Ascending aorta (tissue), 2 donors: Measurements from ENCODE around the gene C4B. TPM values are rescaled to one million over a fixed set of nuclear protein-coding genes. Genes with fewer than 3 reads are reported as not detected.
"Not testable (repeated sequence)": the region's sequence is repeated elsewhere in the genome, so short reads cannot be mapped to it uniquely, and the experiment has no call there.

Experiments
- DNase-seq, 2 donors: peaks; one replicate each; pipeline ENCODE4 v3.0.0-alpha.2; 2019; ENCODE audit warnings: low spot score in 2 of 2
- H3K27ac ChIP-seq, 2 donors: fragments of 200-600 bp; sonication (generic); one replicate each; pipeline ENCODE4 v1.5.1; 2016 to 2017; ENCODE audit warnings: mild to moderate bottlenecking in 1 of 2
- H3K27me3 ChIP-seq: fragments of 200-600 bp; sonication (generic); one replicate; pipeline ENCODE4 v1.5.1; 2017
- H3K36me3 ChIP-seq, 2 donors: fragments of 200-600 bp; sonication (generic); one replicate each; pipeline ENCODE4 v1.5.1; 2016
- H3K4me1 ChIP-seq, 2 donors: fragments of 200-600 bp; sonication (generic); one replicate each; pipeline ENCODE4 v1.5.1; 2016 to 2017; ENCODE audit warnings: mild to moderate bottlenecking in 1 of 2
- H3K4me3 ChIP-seq, 2 donors: fragments of 200-600 bp; sonication (generic); one replicate each; pipeline ENCODE4 v1.5.1; 2016 to 2017; ENCODE audit warnings: mild to moderate bottlenecking in 1 of 2
- H3K9me3 ChIP-seq, 2 donors: fragments of 200-600 bp; sonication (generic); one replicate each; pipeline ENCODE4 v1.5.1; 2016
- intact Hi-C: fragments of 100-400 bp; cut with DNase I; formaldehyde crosslinking; loops from one replicate; pipeline ENCODE4 v1.15.1; 2023
- total RNA-seq: library from RNA; depleted of rRNA; stranded (reverse); fragments of >200 nt; gene quantifications from one replicate; pipeline ENCODE4 v1.1.0, GENCODE V29; 2016
- TF ChIP-seq, protein P1 (sequence below), 3 experiments: fragments of 200-600 bp in 2 of 3; fragments of 450-650 bp in 1 of 3; sonication (generic) in 2 of 3; IDR thresholded peaks; one replicate each; pipeline ENCODE4 v1.5.1; 2016 to 2019; ENCODE audit warnings: antibody characterized with exemption in 3 of 3, mild to moderate bottlenecking in 1 of 3, moderate library complexity in 1 of 3

The C4B gene
- total RNA-seq, 1 donor from 2014 or later: 133 TPM

- Histone ChIP-seq H3K27me3 (no peaks in the 10 kb centered on the region), H3K36me3 (peaks cover 28 to 35% of the 10 kb centered on the region in 2 donors), H3K9me3 (no peaks in the 10 kb centered on the region), H3K4me1 (peaks cover 10 to 16% of the 10 kb centered on the region in 2 donors), H3K27ac (peak within 1 kb of the TSS; percentile 92 to 99), H3K4me3 (peak within 1 kb of the TSS; percentile 78 to 80)
- intact Hi-C loops: loop anchor here (1.0 to 10.0 kb wide), 2 partner anchors 13 to 203 kb away; partner anchors contain the start of genes AGPAT1, RNF5 and SKIC2
- TF ChIP-seq, protein P1, sequence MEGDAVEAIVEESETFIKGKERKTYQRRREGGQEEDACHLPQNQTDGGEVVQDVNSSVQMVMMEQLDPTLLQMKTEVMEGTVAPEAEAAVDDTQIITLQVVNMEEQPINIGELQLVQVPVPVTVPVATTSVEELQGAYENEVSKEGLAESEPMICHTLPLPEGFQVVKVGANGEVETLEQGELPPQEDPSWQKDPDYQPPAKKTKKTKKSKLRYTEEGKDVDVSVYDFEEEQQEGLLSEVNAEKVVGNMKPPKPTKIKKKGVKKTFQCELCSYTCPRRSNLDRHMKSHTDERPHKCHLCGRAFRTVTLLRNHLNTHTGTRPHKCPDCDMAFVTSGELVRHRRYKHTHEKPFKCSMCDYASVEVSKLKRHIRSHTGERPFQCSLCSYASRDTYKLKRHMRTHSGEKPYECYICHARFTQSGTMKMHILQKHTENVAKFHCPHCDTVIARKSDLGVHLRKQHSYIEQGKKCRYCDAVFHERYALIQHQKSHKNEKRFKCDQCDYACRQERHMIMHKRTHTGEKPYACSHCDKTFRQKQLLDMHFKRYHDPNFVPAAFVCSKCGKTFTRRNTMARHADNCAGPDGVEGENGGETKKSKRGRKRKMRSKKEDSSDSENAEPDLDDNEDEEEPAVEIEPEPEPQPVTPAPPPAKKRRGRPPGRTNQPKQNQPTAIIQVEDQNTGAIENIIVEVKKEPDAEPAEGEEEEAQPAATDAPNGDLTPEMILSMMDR (IDR thresholded peaks at IDR 0.05): no peak
- DNase-seq: peak; percentile 92 to 99
Measured at GRCh38 chr6:31971993-31972708, 42.4 kb upstream of the C4B start, which contains the start of gene DXO. Gene DXO (minus strand): TSS chr6:31972138. CDS start chr6:31971675, 463 bp downstream.

- Histone ChIP-seq H3K36me3 (peaks cover 21 to 29% of the 10 kb centered on the region in 2 donors), H3K27ac (peak overlapping the region; percentile 92 to 99), H3K27me3 (no peaks in the 10 kb centered on the region), H3K4me1 (peaks cover 10 to 16% of the 10 kb centered on the region in 2 donors), H3K9me3 (no peaks in the 10 kb centered on the region), H3K4me3 (peak overlapping the region; percentile 78 to 80)
- no peak for DNase-seq
- TF ChIP-seq, protein P1 (IDR thresholded peaks at IDR 0.05): no peak
- intact Hi-C loops: loop anchor here (1.0 to 10.0 kb wide), 2 partner anchors 14 to 202 kb away; partner anchors contain the start of genes AGPAT1, RNF5 and SKIC2
Measured at GRCh38 chr6:31972709-31973350, 41.8 kb upstream of the C4B start.

- peaks cover 3 to 11% of the 10 kb centered on the region in 2 donors for H3K4me1 ChIP-seq
- not testable (repeated sequence) for H3K27me3 ChIP-seq, DNase-seq, H3K27ac ChIP-seq, H3K4me3 ChIP-seq, H3K9me3 ChIP-seq
- intact Hi-C loops: loop anchor here (10.0 kb wide), 1 partner anchor 199 kb away; the partner anchor contains the start of genes AGPAT1 and RNF5
- peaks cover 15 to 16% of the 10 kb centered on the region in 2 donors for H3K36me3 ChIP-seq
Measured at GRCh38 chr6:31976065-31976464, 38.5 kb upstream of the C4B start.

- TF ChIP-seq, protein P1 (IDR thresholded peaks at IDR 0.05): no peak
- intact Hi-C loops: loop anchor here (10.0 kb wide), 1 partner anchor 197 kb away; the partner anchor contains the start of genes AGPAT1 and RNF5
- H3K4me3 ChIP-seq: no peak overlapping the region
- no peaks in the 10 kb centered on the region for H3K9me3 ChIP-seq
- peaks cover 0 to 6% of the 10 kb centered on the region in 2 donors for H3K4me1 ChIP-seq
- no peak overlapping the region for H3K27ac ChIP-seq
- no peaks in the 10 kb centered on the region for H3K27me3 ChIP-seq
- DNase-seq: no peak
- peaks cover 15 to 16% of the 10 kb centered on the region in 2 donors for H3K36me3 ChIP-seq
Measured at GRCh38 chr6:31977816-31978431, 36.7 kb upstream of the C4B start.

- Histone ChIP-seq H3K36me3 (peaks cover 15 to 16% of the 10 kb centered on the region in 2 donors), H3K4me3 (no peak overlapping the region), H3K27ac (no peak overlapping the region), H3K4me1 (no peaks in the 10 kb centered on the region), H3K27me3 (no peaks in the 10 kb centered on the region), H3K9me3 (no peaks in the 10 kb centered on the region)
- TF ChIP-seq, protein P1 (IDR thresholded peaks at IDR 0.05): no peak
- DNase-seq: no peak
- intact Hi-C loops: loop anchor here (10.0 kb wide), 1 partner anchor 196 kb away; the partner anchor contains the start of genes AGPAT1 and RNF5
Measured at GRCh38 chr6:31978831-31979230, 35.8 kb upstream of the C4B start.
